Endothelial cell (in vitro differentiated cells): ENCODE results near the gene CLEC9A. TPM values are rescaled to one million over a fixed set of nuclear protein-coding genes. Genes with fewer than 3 reads are reported as not detected.

Source experiments
- DNase-seq: peaks from one replicate; pipeline ENCODE4 v3.0.0; 2021; ENCODE audit warnings: low spot score
- H3K27ac Mint-ChIP-seq: one replicate; pipeline ENCODE4 v1.8.0; 2021; ENCODE audit warnings: mixed read lengths, inconsistent platforms; ENCODE audit not compliant: unreplicated experiment
- H3K27me3 Mint-ChIP-seq: one replicate; pipeline ENCODE4 v1.8.0; 2021; ENCODE audit warnings: mild to moderate bottlenecking, moderate library complexity, mixed read lengths, inconsistent platforms; ENCODE audit not compliant: unreplicated experiment
- H3K36me3 Mint-ChIP-seq: one replicate; pipeline ENCODE4 v1.8.0; 2021; ENCODE audit warnings: mild to moderate bottlenecking, low read depth, mixed read lengths, inconsistent platforms; ENCODE audit not compliant: unreplicated experiment
- H3K4me1 Mint-ChIP-seq: one replicate; pipeline ENCODE4 v1.8.0; 2021; ENCODE audit warnings: mild to moderate bottlenecking, mixed read lengths, inconsistent platforms; ENCODE audit not compliant: unreplicated experiment
- H3K4me3 Mint-ChIP-seq: one replicate; pipeline ENCODE4 v1.8.0; 2021; ENCODE audit warnings: mild to moderate bottlenecking, mixed read lengths, inconsistent platforms; ENCODE audit not compliant: unreplicated experiment
- H3K9me3 Mint-ChIP-seq: one replicate; pipeline ENCODE4 v1.8.0; 2021; ENCODE audit warnings: mixed read lengths, inconsistent platforms; ENCODE audit not compliant: unreplicated experiment
- CTCF ChIP-seq: fragments of 200-600 bp; sonication (generic); IDR thresholded peaks from one replicate; pipeline ENCODE4 v1.5.0; 2021; ENCODE audit warnings: antibody characterized with exemption; ENCODE audit not compliant: unreplicated experiment
- total RNA-seq: library from RNA; stranded (reverse); fragmentation: NEBNext Ultra II Directional; extraction: Animal tissue kit (Norgen Biotek cat#: 25700); gene quantifications from one replicate; pipeline ENCODE4 v1.2.1, GENCODE V29; 2021; ENCODE audit not compliant: unreplicated experiment

The CLEC9A gene
- total RNA-seq, 1 donor from 2014 or later: not detected

- DNase-seq: no peak
- H3K9me3 Mint-ChIP-seq: no peaks in the 10 kb centered on the region
- peaks cover 2% of the 10 kb centered on the region for H3K27me3 Mint-ChIP-seq
- H3K4me3 Mint-ChIP-seq: no peak overlapping the region
- no peaks in the 10 kb centered on the region for H3K4me1 Mint-ChIP-seq
- peaks cover 5% of the 10 kb centered on the region for H3K36me3 Mint-ChIP-seq
- no peak for TF ChIP-seq CTCF
- H3K27ac Mint-ChIP-seq: no peak overlapping the region
These were observed 81.0 kb downstream of the CLEC9A start for GRCh38 chr12:10111451-10111850.

GRCh38 chr12:10113075-10113474 is 82.6 kb downstream of the CLEC9A start:
- peaks cover 5% of the 10 kb centered on the region for H3K36me3 Mint-ChIP-seq
- H3K27me3 Mint-ChIP-seq: no peaks in the 10 kb centered on the region
- no peaks in the 10 kb centered on the region for H3K4me1 Mint-ChIP-seq
- no peak overlapping the region for H3K4me3 Mint-ChIP-seq
- H3K27ac Mint-ChIP-seq: no peak overlapping the region
- TF ChIP-seq CTCF: no peak
- H3K9me3 Mint-ChIP-seq: no peaks in the 10 kb centered on the region
- no peak for DNase-seq

- Mint-ChIP-seq H3K27ac (no peak overlapping the region), H3K9me3 (no peaks in the 10 kb centered on the region)
- no peak for DNase-seq
These were observed 83.4 kb downstream of the CLEC9A start for GRCh38 chr12:10113920-10114319.

GRCh38 chr12:10115311-10115710 is 84.8 kb downstream of the CLEC9A start:
- Mint-ChIP-seq H3K27me3 (no peaks in the 10 kb centered on the region), H3K4me3 (no peak overlapping the region), H3K9me3 (no peaks in the 10 kb centered on the region)

More at GRCh38 chr12:10113920-10114319, 83.4 kb downstream of the CLEC9A start:
- Mint-ChIP-seq H3K4me3 (no peak overlapping the region), H3K4me1 (no peaks in the 10 kb centered on the region), H3K27me3 (no peaks in the 10 kb centered on the region), H3K36me3 (peaks cover 5% of the 10 kb centered on the region)
- no peak for TF ChIP-seq CTCF

More at GRCh38 chr12:10115311-10115710, 84.8 kb downstream of the CLEC9A start:
- Mint-ChIP-seq H3K36me3 (peaks cover 5% of the 10 kb centered on the region), H3K4me1 (no peaks in the 10 kb centered on the region), H3K27ac (no peak overlapping the region)
- no peak for DNase-seq
- TF ChIP-seq CTCF: no peak

Other genes starting within 250 kb of the CLEC9A start
- not detected for gene KLRF1, start 203.2 kb upstream of the CLEC9A start, total RNA-seq
- not detected for gene CLEC2B, start 161.3 kb upstream of the CLEC9A start, total RNA-seq
- gene KLRF2, start 149.2 kb upstream of the CLEC9A start, total RNA-seq: not detected
- not detected for gene CLEC2A, start 98.3 kb upstream of the CLEC9A start, total RNA-seq
- gene CLEC12A, start 59.3 kb upstream of the CLEC9A start, total RNA-seq: not detected
- gene CLEC1B, start 31.6 kb upstream of the CLEC9A start, total RNA-seq: not detected
- not detected for gene CLEC12B, start 20.1 kb upstream of the CLEC9A start, total RNA-seq
- gene CLEC1A, start 68.3 kb downstream of the CLEC9A start, total RNA-seq: 29.3 TPM
- not detected for gene CLEC7A, start 99.5 kb downstream of the CLEC9A start, total RNA-seq
- not detected for gene OLR1, start 141.4 kb downstream of the CLEC9A start, total RNA-seq
- not detected for gene TMEM52B, start 148.3 kb downstream of the CLEC9A start, total RNA-seq
- 133 TPM for gene GABARAPL1, start 182.2 kb downstream of the CLEC9A start, total RNA-seq